DLD1 (cell line): ENCODE measurements around the gene RHCG.

ENCODE experiments used
- in situ Hi-C: cut with HindIII; loops from 2 replicates; pipeline ENCODE4 v1.10.0; 2017; ENCODE audit warnings: low sequenced_read_pairs

The RHCG gene

GRCh38 chr15:89504166-89504565 lies 7.8 kb upstream of the RHCG start:
- in situ Hi-C loops, result no loop called here

DNA sequence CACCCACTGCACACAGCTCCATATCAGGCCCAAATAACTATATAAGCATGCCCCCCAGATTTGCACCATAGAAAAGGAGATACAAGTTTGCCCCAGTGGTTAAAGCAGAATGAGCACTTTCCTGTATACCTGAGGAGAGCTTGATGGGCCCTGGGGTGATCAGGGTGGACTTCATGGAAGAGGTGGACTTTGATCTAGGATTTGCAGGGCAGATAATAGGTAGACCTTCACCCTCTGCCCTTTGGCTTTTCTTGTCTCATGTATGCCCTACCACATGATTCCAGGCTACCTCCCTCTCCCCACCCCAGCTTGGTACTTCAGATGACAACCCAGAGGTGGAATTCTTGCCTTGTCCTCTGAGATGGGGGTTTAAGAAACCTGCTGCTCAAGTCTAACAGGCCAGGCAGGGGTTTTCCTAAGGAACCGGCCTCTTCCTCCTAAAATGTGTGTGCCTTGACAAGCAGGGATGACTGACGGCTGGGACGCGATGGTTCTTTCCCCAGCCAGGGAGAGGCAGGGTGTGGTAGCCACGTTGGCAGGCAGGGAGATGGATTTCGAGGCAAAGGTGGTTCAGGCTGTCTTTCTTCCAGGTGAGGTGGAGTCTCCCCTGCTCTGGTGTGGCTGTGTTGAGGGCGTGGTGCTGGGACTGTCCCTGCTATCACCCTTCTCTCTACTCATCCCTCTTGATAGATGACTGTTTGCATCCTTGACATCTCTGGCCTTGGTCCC lies 6.6 kb upstream of the RHCG start:
- in situ Hi-C loops, result no loop called here

DNA sequence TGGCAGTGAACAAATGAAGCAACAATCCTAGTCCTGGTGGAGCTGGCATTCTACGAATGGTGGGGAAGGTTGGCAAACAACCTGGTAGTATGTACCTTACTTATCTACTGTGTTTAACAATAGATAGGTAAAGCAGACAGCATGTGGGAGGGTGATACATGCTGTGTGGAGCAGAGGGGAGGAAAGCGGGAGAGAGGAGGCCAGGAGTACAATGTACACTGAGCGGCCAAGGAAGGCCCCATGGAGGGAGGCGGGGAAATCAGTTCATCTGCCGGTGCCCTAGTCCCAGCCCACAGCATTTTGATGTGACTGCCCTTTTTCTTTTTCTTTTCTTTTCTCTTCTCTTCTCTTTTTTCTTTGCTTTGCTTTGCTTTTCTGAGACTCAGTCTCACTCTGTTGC lies 5.3 kb upstream of the RHCG start:
- in situ Hi-C loops, result no loop called here

DNA sequence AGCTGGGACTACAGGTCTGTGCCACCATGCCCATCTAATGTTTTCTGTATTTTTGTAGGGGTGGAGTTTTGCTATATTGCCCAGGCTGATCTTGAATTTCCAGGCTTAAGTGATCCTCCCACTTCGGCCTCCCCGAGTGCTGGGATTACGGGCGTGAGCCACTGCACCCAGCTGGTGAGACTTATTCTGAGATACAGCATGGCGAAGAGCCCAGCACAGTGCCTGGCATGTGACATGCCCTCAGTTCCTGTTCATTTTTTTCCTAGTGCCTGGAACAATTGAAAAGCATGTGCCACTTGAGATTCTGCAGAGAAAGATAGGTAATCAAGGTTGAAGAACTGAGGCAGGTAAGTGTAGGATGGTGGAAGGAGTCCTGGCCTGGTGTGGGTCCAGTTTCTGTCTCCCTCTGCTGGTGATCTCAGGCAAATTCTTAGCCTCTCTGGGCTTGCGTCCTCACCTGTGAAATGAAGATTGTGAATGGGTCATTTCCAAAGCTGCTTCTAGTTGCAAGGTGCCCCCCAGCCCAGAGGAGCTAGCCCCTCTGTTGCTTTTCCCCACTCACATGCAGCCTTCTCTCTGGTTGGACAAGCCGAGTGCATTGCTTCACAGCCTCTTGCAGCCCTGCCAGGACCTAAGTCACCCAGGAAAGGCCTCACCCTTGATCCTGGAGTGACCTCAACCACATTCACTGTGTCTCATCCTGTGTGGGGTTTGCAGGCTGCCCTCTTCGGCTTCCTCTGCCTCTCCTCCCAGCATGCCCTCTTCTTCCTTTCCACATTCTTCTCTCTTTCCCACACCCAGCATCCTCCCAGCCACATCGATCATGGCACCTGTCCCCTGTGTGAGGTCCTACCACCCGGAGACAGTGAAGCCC lies 4.3 kb upstream of the RHCG start:
- in situ Hi-C loops, result no loop called here

GRCh38 chr15:89499156-89499555 lies 2.8 kb upstream of the RHCG start:
- in situ Hi-C loops, result no loop called here

- in situ Hi-C loops, result no loop called here
These were observed 2.2 kb upstream of the RHCG start for GRCh38 chr15:89498574-89498906.

DNA sequence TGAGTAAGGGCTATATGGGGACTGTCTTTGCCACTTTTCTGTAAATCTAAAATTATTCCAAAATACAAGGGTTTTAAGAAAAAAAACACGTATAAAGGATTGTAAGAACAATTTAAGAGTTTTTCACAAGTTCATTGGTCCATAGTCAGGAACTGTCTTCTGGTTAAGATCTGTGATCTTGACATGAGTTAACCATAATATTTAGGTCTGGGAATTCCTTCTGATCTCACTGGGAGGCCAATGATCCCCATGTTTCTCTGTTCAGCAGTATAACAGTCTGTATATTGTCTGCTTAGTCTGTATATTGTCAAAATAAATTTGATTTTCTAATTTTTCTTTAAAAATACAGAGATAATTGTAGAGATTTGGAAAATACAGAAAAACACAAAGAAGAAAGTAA lies 848 bp upstream of the RHCG start:
- in situ Hi-C loops, result no loop called here

DNA sequence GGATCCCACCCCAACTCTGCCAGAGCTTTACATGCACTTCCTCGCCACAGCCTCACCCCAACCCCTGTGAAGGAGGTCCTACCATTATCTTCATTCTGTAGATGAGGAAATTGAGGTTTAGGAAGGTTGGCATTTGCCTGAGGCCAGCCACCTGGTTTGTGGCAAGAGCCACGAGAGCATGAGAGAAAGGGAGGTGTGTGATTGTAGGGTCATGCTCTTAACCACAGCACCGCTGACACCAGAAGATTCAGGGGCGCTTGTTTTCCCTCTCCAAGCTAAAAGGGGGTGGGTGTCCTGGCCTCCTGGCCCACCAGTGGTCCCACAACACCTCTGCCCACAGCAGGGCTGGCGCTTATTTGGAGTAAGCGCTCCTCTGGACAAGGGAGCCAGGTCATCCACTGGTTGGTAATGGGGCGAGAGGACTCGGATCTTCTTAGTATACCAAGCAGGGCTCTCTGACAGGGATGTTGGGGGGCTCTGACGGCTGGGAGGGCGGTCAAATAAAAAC lies 691 bp downstream of the RHCG start:
- in situ Hi-C loops, result no loop called here

- in situ Hi-C loops, result no loop called here
These were observed 1.3 kb downstream of the RHCG start for GRCh38 chr15:89494941-89495637.

DNA sequence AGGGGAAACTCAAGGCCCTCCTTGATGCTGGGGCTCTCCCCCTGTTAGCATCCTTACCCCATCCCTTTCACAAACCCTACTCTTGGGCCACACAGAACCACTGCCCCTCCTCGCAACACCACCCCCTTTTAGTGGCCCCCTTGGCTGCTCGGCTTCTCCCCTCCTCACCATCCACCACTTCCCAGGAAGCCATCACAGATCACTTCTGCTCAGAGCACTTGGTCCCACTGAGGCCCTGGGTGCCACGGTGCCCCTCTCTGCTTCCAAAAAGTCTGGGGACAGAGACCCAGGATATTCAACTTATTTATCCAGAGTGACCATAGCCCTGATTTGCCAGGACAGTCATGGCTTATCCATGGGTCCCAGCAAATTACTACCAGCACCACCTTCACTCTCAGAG lies 2.4 kb downstream of the RHCG start:
- in situ Hi-C loops, result no loop called here

DNA sequence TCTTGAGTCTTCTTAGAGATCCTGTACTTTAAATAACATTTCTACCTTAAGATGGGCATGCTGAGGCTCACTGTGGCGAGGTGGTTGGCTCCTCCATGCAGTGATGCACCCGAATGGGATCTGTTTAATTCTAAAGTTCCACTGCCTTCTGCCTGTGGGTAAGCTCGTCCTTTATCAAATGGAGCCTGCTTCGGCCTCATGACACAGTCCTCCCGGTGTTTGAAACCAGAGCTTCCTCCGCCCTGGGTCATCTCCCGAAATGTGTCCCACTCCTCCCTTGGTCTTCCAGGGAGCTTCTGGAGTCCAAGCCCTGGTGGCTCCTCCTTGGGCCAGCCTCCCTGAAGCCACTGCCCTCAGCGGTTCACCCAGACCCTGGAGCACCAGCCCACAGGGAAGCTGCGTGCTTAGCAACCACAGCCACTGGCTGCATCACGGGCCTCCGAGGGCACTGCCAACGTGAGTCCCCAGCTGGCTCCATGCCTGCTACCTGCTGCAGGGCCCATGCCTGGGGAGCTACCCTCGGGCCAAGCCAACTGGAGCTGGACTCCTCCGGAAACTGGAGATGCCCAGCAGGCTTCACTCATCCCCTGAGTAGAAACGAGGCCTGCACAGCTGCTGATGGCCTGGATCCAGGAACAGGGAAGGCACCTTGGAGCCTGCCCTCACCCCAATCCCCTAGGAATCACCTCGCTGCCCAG lies 3.3 kb downstream of the RHCG start:
- in situ Hi-C loops, result no loop called here

- in situ Hi-C loops, result no loop called here
These were observed 4.2 kb downstream of the RHCG start for GRCh38 chr15:89492111-89492641.

DNA sequence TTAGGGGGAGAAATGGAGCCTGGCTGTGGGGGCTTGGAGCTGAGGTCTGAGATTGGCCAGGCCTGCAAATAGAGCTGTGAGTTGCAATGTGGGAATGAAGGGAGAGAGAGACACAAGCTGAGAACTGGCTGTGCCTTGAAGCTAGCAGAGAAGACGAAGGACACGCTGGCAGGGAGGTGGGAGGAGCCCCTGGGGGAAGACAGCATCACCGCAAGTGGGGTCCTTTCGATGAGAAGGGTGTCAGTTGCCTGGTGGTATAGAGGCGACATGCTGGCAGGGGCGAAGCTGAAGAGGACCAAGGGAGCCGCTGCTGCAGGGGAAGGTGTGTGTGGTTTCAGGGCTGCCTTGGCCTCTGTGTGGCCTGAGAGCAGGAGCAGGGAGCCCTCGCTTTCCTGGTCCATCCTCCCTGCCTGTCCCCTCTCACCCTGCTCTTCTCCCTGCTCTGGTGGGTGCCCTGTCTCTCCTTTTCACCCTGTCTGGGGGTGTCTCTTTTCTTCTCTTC lies 5.5 kb downstream of the RHCG start:
- in situ Hi-C loops, result no loop called here

- in situ Hi-C loops, result no loop called here
These were observed 6.1 kb downstream of the RHCG start for GRCh38 chr15:89490081-89490813.

DNA sequence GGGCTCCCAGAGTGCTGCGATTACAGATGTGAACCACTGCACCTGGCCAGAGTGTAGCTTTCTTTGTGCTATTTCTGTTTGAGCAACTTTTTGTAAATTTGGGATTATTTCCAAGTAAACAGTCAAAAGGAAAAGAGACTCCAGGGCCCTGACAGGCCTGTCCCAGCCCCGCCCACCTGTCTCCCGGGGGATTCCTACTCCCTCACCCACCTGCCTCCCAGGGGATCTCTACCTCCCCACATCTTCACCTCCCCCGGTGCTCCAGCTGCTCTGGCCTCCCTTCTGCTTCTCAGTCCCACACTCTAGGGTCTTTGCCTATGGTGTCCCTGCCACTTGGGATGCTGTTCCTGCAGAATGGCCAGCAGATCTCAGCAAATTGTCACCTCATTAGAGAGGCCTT lies 7.0 kb downstream of the RHCG start:
- in situ Hi-C loops, result no loop called here

- in situ Hi-C loops, result no loop called here
These were observed 8.6 kb downstream of the RHCG start for GRCh38 chr15:89487791-89488190.

- in situ Hi-C loops, result no loop called here
These were observed 9.7 kb downstream of the RHCG start for GRCh38 chr15:89486726-89487050.

DNA sequence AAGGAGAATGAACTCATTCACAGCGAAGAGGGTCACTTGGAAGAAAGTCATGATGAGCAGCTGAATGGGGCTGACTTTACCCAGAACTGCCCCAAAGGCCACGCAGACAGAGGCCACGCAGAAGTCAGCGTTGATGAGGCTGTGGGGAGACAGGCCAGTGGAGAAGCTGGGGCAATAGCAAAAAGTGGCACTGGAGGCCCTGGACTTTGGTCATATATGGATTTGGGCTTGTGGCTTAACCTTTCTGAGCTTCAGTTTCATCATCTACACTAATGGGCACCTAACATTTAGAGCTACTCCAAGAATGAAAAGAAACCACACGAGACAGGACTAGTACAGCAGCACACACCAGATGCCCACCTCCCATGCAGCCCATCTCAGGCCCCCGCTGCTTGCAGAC lies 13.3 kb downstream of the RHCG start:
- in situ Hi-C loops, result no loop called here

- in situ Hi-C loops, result no loop called here
These were observed 14.2 kb downstream of the RHCG start for GRCh38 chr15:89482139-89482538.

DNA sequence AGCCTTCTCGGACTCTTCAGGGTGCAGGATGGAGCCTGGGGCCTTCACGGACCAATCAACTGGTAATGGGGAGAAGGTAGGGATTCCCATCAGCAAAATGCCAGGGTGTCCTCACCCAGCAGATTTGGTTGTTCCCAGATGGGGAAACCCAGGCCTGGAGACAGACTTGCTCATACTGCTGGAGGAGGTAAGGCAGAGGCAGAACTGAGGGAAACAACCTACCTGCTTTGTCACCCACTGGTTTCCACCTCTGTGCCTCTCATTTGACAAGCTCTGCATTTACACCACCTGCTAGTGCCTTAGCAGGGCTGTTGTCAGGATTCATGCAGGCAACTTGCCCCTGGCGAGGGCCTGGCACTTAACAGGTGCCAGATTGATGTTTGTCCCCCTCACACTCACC lies 15.9 kb downstream of the RHCG start:
- in situ Hi-C loops, result no loop called here
